GM12873 (cell line): Measurements from ENCODE around the gene WDFY3.

Experiments used
- TF ChIP-seq, protein P1 (sequence below): IDR thresholded peaks from 2 replicates; pipeline ENCODE4 v1.5.1; 2012; ENCODE audit warnings: low read depth, mild to moderate bottlenecking, moderate library complexity, low read length, control low read depth; ENCODE audit not compliant: insufficient read depth; ENCODE audit errors: missing control alignments

WDFY3 gene

DNA sequence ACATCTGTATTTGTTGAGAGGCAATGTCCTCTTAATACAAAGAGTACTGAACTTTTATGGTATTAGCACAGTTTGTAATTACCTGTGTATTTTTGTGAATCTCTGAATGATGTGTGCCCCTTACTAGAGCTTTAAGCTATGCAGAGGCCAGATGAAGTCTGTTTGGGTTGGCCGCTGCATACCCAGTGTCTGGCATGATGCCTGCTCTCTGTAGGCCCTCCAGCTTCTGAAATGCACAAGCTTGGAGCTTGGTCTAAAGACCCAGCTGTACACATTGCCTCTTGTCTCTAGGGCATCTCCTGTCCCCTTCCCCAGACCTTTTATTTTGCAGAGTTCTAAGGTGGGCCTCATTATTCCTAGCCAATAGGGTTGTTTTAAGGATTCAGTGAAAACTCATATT lies 315.0 kb downstream of the WDFY3 start:
- TF ChIP-seq, protein P1, sequence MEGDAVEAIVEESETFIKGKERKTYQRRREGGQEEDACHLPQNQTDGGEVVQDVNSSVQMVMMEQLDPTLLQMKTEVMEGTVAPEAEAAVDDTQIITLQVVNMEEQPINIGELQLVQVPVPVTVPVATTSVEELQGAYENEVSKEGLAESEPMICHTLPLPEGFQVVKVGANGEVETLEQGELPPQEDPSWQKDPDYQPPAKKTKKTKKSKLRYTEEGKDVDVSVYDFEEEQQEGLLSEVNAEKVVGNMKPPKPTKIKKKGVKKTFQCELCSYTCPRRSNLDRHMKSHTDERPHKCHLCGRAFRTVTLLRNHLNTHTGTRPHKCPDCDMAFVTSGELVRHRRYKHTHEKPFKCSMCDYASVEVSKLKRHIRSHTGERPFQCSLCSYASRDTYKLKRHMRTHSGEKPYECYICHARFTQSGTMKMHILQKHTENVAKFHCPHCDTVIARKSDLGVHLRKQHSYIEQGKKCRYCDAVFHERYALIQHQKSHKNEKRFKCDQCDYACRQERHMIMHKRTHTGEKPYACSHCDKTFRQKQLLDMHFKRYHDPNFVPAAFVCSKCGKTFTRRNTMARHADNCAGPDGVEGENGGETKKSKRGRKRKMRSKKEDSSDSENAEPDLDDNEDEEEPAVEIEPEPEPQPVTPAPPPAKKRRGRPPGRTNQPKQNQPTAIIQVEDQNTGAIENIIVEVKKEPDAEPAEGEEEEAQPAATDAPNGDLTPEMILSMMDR: no peak

DNA sequence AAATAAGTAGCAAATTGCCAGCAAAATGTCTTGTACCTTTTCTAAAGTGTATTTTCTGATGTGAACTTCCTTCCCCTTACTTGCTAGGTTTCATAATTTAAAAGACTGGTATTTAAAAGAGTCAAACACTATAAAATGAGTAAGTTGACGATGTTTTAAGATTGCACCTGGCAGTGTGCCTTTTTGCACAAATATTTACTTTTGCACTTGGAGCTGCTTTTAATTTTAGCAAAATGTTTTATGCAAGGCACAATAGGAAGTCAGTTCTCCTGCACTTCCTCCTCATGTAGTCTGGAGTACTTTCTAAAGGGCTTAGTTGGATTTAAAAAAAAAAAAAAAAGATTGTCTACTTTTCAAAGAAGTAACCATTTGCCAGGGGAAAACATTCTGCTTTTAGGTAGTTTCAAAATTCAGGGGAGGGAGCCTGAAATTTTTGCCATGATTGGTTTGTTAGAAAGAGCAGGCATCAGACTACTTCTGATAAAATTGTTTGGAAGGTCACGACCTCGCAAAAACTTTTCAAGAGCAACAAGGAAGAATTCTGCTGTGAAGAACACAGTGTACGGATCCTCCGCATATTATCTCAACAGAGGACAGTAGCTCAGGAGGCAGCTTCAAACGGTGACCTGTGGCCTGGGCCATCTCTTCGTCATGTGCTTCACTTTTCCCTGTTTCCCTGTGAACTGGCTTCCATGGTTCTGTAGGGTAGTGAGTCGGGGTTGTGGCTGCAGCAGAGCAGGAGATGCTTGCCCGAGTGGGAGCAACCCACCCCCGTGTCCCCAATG lies 317.4 kb downstream of the WDFY3 start:
- TF ChIP-seq, protein P1: no peak

DNA sequence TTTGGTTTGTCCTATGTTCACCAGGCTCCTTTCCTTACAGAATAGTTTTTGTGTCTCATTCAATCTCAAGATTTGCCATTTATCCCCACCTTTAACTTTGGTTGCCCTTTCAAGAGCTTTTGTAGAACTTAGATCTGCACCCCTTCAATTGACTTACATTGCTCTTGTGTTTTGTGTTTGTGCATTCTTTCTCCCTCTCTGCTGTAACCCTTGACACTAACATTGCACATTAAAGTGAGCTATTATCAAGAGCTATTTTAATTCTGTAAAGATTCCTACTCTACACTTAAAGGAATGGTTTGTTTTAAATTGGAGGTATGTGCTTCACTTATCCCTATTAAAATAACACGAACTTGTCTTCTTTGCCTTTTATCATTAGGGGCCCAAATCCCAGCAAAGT lies 318.3 kb downstream of the WDFY3 start:
- TF ChIP-seq, protein P1: no peak

DNA sequence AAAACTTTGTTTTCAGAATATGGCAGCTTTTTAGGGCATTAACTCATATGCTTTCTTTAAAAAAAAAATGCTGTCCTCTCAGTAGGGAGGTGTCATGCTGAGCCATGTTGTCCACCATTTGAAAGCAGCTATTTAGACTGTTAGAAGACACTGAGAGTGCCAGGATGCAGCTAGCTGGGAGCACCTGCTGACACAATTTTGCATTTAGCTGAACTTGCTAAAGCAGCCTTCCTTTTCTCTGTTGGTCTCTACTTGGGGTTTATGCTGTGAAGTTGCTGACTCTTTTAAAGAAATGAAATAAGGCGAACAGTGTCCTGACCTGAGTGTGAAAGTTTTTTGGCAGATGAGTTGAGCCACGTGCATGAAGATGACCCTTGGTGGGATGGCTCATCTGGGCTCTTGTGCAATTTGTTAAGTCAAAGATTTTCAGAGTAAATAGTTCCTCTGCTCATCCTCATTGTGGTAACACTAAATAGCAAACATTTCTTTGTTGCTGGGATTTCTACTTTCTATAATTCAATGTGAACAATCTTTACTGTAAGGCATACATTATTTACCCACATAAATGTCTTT lies 319.1 kb downstream of the WDFY3 start:
- TF ChIP-seq, protein P1: no peak

DNA sequence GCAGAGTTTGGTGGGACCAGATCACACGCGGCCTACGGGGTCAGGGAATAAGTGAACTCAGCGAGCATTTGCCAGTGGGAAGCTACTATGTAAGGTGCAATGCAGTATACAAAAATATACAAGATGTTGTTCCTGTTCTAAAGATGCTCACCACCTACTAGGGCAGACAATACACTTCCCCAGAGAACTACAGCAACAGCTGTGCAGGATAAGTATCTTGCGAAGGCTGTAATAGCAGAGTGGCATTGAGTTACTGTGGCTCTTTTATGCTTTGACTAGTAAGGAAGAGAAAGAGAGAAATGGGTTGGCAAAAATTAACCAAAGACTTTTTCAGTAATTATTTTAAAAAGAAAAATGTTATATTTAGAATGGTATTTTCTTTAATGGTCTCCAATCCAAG lies 322.4 kb downstream of the WDFY3 start:
- TF ChIP-seq, protein P1: no peak

DNA sequence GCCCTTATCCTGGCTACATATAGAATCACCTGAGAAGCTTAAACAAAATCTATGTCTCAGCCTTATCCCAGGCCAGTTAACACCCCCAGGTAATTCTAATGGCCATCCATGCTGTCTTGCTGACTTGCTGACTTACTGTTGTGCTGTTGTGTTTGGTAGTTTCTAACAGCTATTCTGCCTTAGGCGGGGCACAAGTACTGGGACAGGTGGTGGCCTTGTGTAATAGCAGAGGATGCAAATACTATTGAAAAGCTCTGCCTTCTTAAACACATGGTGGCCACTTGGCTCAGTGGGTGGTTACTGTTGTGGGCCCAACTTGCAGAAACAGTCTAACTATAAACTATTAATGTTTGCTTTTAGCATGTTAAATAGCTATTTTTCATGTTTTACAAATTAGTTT lies 327.3 kb downstream of the WDFY3 start:
- TF ChIP-seq, protein P1: no peak

DNA sequence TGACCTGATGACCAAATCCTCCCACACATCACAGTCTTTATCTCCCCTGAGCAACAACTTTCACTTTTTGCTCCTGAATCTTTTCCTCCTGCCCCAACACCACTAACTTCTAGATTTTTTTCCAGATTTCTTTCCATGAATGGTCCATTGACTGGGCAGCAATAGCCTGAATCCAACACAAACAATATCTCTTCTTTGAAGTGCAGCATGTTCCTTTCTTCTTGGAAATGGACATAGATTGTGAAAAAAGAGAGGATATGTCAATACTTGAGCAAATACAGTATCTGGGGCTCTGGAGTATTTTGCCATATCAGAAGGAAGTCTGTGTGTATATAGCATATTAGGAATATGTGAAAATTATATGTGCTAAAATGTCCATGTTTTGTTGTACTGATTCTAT lies 328.4 kb downstream of the WDFY3 start:
- TF ChIP-seq, protein P1: no peak
